Neural progenitor cell (in vitro differentiated cells): ENCODE measurements around the gene CDH3.
A peak's percentile ranks its signal among the peaks of the same experiment; 100 is the strongest.

Experiments
- EZH2 ChIP-seq: fragments of 200-600 bp; sonication (generic); IDR thresholded peaks from 2 replicates; pipeline ENCODE4 v1.6.1; 2017; ENCODE audit warnings: antibody characterized with exemption, mild to moderate bottlenecking, moderate library complexity
- TF ChIP-seq, protein P1 (sequence below): fragments of 200-600 bp; sonication (generic); IDR thresholded peaks from 2 replicates; pipeline ENCODE4 v1.5.1; 2017; ENCODE audit warnings: antibody characterized with exemption, mild to moderate bottlenecking

GRCh38 chr16:68704232-68704867 is 59.2 kb downstream of the CDH3 start:
- TF ChIP-seq, protein P1, sequence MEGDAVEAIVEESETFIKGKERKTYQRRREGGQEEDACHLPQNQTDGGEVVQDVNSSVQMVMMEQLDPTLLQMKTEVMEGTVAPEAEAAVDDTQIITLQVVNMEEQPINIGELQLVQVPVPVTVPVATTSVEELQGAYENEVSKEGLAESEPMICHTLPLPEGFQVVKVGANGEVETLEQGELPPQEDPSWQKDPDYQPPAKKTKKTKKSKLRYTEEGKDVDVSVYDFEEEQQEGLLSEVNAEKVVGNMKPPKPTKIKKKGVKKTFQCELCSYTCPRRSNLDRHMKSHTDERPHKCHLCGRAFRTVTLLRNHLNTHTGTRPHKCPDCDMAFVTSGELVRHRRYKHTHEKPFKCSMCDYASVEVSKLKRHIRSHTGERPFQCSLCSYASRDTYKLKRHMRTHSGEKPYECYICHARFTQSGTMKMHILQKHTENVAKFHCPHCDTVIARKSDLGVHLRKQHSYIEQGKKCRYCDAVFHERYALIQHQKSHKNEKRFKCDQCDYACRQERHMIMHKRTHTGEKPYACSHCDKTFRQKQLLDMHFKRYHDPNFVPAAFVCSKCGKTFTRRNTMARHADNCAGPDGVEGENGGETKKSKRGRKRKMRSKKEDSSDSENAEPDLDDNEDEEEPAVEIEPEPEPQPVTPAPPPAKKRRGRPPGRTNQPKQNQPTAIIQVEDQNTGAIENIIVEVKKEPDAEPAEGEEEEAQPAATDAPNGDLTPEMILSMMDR = peak; percentile 84
- no peak for TF ChIP-seq EZH2
